Activated naive CD4-positive, alpha-beta T cell treated with anti-CD3 and anti-CD28 coated beads, Interleukin-2, amount 10 ng/mL, durations not matched to agents 7 days and 5 days (primary cell): Measurements from ENCODE around the gene ARL10.
"Not testable (repeated sequence)": the region's sequence is repeated elsewhere in the genome, so short reads cannot be mapped to it uniquely, and the experiment has no call there.

ENCODE experiments used
- CTCF ChIA-PET: fragments of 350-600 bp; sonication (Branson Sonifier 250); formaldehyde crosslinking; loops from one replicate; lab custom pipeline; 2021; ENCODE audit warnings: antibody characterized with exemption; lab: Charles Lee
- DNase-seq: peaks from one replicate; pipeline ENCODE4 v3.0.0-alpha.2; 2020
- H3K27ac Mint-ChIP-seq: one replicate; pipeline ENCODE4 v1.8.0; 2021; ENCODE audit warnings: mild to moderate bottlenecking, moderate library complexity, mixed read lengths
- H3K27me3 Mint-ChIP-seq: one replicate; pipeline ENCODE4 v1.8.0; 2021; ENCODE audit warnings: mild to moderate bottlenecking, mixed read lengths
- H3K36me3 Mint-ChIP-seq: one replicate; pipeline ENCODE4 v1.8.0; 2021; ENCODE audit warnings: mixed read lengths
- H3K4me1 Mint-ChIP-seq: one replicate; pipeline ENCODE4 v1.8.0; 2021; ENCODE audit warnings: mixed read lengths
- H3K4me3 Mint-ChIP-seq: one replicate; pipeline ENCODE4 v1.8.0; 2021; ENCODE audit warnings: mild to moderate bottlenecking, moderate library complexity, mixed read lengths
- H3K9me3 Mint-ChIP-seq: one replicate; pipeline ENCODE4 v1.8.0; 2021; ENCODE audit warnings: mixed read lengths

ARL10 gene

DNA sequence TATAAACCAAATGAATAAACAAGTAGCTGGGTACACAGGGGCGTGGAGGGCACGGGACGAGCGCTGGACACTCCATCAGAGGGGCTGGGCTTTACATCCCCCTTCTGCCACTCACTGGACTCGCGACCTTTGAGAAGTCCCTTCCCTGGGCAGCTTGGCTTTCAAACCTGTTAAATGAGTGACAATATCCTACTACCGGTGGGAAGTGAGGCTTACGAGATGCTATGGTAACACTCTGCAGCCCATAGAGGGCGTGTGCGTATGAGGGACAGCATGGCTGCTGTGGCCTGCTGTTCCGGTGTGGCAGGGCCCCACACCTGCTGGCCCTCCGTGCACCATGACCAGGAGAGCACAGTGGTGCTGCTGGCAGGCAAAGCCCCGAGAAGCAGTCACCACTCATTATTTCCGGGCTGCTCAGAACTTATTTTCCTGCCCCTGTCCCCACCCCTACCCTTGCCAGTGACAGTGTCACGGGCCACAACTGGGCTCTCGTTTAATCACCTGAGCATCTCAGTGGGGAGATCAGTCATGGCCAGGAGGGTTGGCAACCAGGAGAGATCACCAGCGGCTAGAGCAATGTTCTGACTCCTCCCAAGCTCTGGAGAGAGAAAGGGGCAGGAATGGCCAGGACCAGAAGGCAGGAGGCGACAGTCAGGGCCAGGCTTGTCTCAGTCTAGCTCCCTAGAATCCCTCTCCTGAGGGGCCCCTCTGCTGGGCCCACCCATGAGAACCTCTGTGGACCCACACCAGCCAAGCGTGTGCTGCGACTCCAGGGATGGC is 40.6 kb downstream of the ARL10 start:
- no peak for DNase-seq
- Mint-ChIP-seq H3K27ac (peak overlapping the region; percentile 42), H3K27me3 (no peaks in the 10 kb centered on the region), H3K4me1 (no peaks in the 10 kb centered on the region), H3K9me3 (no peaks in the 10 kb centered on the region), H3K36me3 (peaks cover 12% of the 10 kb centered on the region), H3K4me3 (no peak overlapping the region)
- CTCF ChIA-PET = interaction anchor here (0.8 to 1.5 kb wide), 3 partner anchors 10 to 255 kb away, joined by 3 to 5 read pairs (median 3); no protein-coding TSS in a partner anchor

DNA sequence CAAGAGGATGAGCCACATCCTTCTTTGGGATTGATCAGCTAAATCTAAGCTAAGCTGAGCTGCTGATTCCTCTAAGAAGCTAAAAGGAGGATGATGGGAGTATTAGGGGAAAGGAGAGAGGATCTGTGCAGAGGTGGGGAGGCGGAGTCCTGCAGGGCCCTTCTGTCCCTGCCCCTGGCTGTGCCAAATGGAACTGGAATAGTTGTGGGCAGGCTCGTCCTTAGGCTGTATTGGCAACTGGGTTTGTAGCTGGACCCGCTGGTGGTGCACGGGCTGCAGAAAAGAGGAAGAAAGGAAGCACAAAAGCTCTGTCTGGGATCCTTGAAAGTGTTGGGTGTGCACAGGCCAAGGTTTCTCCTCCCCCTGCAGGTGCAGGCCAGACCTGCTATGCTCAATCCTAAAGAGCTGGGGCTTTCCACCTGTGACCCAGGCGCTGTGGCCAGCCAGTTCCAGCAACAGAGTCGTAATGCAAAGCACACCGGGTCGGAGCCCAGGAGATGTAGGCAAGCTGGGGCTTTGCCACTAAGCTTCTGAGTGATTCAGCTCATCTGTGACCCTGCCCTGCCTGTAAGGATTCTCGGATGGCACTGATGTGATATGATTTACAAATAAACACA is 41.3 kb downstream of the ARL10 start:
- no peaks in the 10 kb centered on the region for H3K4me1 Mint-ChIP-seq
- H3K36me3 Mint-ChIP-seq = peaks cover 12% of the 10 kb centered on the region
- CTCF ChIA-PET = interaction anchor here (1.0 to 1.6 kb wide), 3 partner anchors 10 to 254 kb away, joined by 3 to 8 read pairs (median 5); partner anchors contain the start of gene CLTB
- no peaks in the 10 kb centered on the region for H3K9me3 Mint-ChIP-seq
- no peak overlapping the region for H3K27ac Mint-ChIP-seq
- DNase-seq = no peak
- H3K4me3 Mint-ChIP-seq = no peak overlapping the region
- no peaks in the 10 kb centered on the region for H3K27me3 Mint-ChIP-seq

DNA sequence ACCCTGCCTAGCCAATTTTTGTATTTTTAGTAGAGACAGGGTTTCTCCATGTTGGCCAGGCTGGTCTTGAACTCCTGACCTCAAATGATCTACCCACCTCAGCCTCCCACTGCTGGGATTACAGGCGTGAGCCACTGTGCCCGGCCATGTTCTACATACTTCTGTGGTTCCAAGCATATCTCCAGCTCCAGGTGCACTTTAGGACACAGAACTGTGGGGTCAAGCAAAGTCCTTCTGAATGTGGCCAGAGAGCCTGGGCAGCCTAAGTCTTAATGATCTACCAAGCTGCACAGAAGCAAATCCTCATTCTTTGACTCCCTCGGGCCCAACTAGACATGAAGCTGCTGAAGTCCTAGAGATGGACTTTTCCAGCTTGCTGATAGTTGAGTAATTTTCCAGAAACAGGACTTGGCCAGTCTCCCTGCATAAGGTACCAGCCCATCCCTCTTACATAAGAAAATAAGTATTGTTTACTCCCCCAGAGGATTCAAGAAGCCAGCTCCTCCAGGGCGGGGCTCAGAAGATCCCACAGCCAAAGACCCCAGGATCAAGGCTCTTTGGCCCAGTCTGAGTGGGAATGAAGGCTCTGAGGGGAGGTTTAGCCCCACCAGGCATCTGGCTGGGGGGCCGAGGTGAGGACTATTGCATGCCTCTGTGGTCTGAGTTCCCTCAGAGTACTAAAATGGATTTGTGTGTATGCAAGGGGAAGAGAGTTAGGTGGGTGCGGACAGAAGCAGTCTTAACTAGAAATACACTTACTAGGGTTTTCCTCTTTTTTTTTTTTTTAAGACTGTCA is 42.4 kb downstream of the ARL10 start:
- Mint-ChIP-seq H3K36me3 (peaks cover 9% of the 10 kb centered on the region), H3K4me3 (no peak overlapping the region), H3K9me3 (no peaks in the 10 kb centered on the region), H3K4me1 (peaks cover 3% of the 10 kb centered on the region), H3K27me3 (no peaks in the 10 kb centered on the region), H3K27ac (no peak overlapping the region)
- CTCF ChIA-PET = interaction anchor here (1.6 kb wide), 1 partner anchor 9 kb away, joined by 8 read pairs; the partner anchor contains the start of gene CLTB
- DNase-seq = no peak

DNA sequence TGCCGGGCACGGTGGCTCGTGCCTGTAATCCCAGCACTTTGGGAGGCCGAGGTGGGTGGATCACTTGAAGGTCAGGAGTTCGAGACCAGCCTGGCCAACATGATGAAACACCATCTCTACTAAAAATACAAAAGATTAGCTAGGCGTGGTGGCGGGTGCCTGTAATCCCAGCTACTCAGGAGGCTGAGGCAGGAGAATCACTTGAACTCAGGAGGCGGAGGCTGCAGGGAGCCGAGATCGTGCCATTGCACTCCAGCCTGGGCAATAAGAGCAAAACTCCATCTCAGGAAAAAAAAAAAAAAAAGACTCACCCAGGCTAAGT is 42.9 kb downstream of the ARL10 start:
- H3K27me3 Mint-ChIP-seq, CTCF ChIA-PET, H3K4me1 Mint-ChIP-seq, H3K36me3 Mint-ChIP-seq, H3K9me3 Mint-ChIP-seq, H3K27ac Mint-ChIP-seq, DNase-seq, H3K4me3 Mint-ChIP-seq: not testable (repeated sequence)

DNA sequence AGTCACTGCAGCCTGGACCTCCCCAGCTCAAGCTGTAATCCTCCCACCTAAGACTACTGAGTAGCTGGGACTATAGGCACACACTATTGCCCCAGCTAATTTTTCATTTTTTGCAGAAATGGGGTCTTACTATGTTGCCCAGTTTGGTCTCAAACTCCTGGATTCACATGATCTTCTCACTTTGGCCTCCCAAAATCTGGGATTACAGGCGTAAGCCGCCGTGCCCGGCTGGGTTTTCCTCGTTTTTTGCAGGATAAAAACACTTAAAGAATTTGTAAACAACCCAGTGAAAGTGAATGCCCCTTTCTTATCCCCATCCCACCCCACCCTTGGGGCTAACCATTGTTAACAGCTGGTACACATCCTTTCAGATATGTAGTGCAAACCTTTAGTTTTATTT is 43.3 kb downstream of the ARL10 start:
- H3K27me3 Mint-ChIP-seq = no peaks in the 10 kb centered on the region
- H3K9me3 Mint-ChIP-seq = no peaks in the 10 kb centered on the region
- H3K4me1 Mint-ChIP-seq = peaks cover 10% of the 10 kb centered on the region
- peaks cover 8% of the 10 kb centered on the region for H3K36me3 Mint-ChIP-seq
- no peak overlapping the region for H3K27ac Mint-ChIP-seq
- CTCF ChIA-PET = no interaction called here
- DNase-seq = no peak
- no peak overlapping the region for H3K4me3 Mint-ChIP-seq

DNA sequence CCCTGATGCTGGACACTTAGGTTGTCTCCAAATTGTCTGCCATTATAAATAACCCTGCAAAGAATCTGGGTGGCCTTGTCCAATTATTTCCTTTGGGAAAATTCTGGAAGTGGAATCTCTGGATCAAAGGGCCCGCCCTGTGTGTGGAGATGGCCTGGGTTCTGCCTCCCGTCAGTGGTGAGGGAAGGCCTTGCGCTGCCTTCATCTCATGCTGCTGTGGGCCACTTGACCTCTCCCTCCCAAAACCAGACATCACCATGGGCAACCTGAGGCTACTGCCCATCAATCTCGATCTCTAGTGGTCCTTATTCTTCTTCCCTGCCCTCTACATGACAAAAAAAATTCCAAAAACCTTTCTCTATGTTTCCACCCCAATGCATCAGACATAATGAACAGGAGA is 44.5 kb downstream of the ARL10 start:
- Mint-ChIP-seq H3K9me3 (no peaks in the 10 kb centered on the region), H3K27me3 (no peaks in the 10 kb centered on the region), H3K27ac (no peak overlapping the region), H3K36me3 (peaks cover 7% of the 10 kb centered on the region), H3K4me1 (peaks cover 21% of the 10 kb centered on the region), H3K4me3 (no peak overlapping the region)
- DNase-seq = no peak
- CTCF ChIA-PET = no interaction called here

DNA sequence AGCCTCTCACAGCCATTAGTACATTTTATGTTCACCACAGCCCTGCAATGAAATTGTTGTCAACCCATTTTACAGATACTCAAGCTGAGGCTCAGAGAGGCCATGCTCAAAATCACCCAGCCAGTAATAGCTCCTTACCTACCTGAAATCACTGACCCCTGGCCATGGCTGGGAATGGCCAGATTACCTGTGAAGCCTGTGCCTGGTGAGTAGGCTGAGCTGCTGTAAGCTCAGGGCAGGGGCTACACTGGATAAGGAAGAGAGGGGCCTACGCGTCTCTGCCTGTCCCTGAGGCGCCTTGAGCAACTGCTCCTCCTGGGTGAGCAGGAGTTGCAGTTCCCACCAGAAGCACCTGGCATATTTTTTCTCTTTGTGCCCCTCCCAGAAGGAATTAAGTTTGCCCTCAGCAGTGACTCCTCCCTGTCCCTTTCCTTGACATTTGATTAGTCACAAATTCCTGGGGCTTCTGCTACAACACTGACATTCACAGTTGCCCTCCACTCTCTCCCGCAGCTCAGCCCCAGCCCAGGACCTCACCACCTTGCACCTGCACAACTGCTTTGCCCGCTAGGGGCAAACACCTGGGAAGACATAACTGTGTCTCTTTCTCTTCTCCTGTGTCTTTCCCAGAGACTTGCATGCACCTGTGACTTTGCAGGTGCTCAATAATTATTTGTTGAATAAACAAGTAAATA is 45.3 kb downstream of the ARL10 start:
- no peak for DNase-seq
- Mint-ChIP-seq H3K4me3 (no peak overlapping the region), H3K36me3 (peaks cover 6% of the 10 kb centered on the region), H3K9me3 (no peaks in the 10 kb centered on the region), H3K27me3 (no peaks in the 10 kb centered on the region), H3K4me1 (peaks cover 30% of the 10 kb centered on the region), H3K27ac (no peak overlapping the region)
- CTCF ChIA-PET = no interaction called here

DNA sequence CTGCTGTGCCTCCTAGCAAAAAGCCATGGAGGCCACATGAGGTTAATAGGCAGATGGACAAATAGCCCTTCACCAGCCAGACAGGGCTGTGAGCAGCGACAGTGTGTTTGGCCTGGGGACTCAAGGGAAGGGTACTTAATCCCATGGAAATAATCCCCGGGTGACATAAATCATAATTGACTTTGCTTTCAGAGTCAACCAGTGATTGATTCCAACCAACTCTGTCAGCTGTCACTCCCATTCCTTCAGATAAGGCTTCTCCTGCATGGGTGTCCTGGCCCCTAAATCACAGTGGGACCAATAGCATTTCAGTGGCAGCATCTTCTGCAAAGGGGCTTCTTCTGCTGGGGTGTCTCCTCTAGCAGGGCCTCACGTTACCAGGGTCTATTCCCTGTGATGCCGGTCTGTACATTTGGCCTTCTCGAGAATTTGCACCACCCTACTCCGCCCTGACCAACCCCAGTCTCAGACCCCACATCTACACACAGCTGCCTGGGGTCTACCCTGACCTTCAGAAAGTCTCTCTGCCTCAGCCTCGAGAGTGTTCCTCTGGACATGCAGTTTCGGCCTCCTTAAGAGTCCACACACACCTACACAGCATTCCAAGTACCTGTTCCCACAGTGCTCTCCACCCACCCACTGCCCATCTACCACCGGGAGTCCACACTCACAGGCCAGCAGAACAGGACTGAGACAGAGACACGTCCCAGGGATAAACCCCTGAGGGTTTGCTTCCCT is 47.4 kb downstream of the ARL10 start:
- Mint-ChIP-seq H3K9me3 (no peaks in the 10 kb centered on the region), H3K36me3 (peaks cover 6% of the 10 kb centered on the region), H3K4me1 (peaks cover 38% of the 10 kb centered on the region), H3K4me3 (no peak overlapping the region), H3K27me3 (peaks cover 3% of the 10 kb centered on the region), H3K27ac (no peak overlapping the region)
- DNase-seq = no peak
- CTCF ChIA-PET = interaction anchor here (0.6 kb wide), 1 partner anchor 50 kb away, joined by 3 read pairs; no protein-coding TSS in a partner anchor

DNA sequence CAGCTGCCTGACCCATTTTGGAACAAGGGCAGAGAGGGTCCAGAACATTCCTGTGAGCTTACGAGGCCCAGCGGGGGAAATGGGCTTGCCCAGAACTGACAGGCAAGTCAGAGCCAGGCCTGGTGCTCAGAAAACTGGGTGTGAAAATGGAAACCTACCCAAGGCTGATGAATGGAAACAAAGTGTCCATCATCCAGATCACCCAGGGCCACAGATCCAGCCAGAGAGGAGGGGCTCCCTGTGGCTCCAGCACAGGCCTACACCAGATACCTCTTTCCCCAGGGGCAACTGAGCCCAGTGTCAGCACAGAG is 47.9 kb downstream of the ARL10 start:
- peaks cover 6% of the 10 kb centered on the region for H3K36me3 Mint-ChIP-seq
- no peak for DNase-seq
- H3K4me1 Mint-ChIP-seq = peaks cover 38% of the 10 kb centered on the region
- H3K9me3 Mint-ChIP-seq = no peaks in the 10 kb centered on the region
- no peak overlapping the region for H3K27ac Mint-ChIP-seq
- H3K4me3 Mint-ChIP-seq = no peak overlapping the region
- CTCF ChIA-PET = interaction anchor here (0.6 kb wide), 1 partner anchor 51 kb away, joined by 3 read pairs; no protein-coding TSS in a partner anchor
- peaks cover 6% of the 10 kb centered on the region for H3K27me3 Mint-ChIP-seq

DNA sequence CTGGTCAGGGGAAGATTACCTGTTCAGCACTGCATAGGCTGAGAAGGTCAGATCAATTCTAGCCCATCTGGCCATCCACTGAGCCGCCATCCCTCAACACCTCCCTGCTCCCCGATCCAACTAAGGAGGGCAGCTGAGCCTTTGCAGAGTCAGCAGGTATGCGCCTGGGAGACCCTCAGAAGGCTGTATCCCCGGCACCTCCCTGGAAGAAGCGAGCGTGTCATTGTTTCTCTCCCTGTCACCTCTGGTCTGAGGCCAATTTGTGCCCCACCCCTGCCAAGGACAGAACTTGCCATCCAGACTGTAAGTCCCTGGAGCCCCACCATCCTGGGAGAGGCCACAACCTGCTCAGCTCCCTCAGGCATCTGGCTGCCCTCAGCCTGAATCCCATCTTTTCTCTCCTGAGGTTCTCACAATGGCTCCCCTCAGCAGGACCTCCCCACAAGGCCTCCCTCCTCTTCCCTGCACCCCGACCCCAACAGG is 48.5 kb downstream of the ARL10 start:
- Mint-ChIP-seq H3K27ac (no peak overlapping the region), H3K27me3 (peaks cover 10% of the 10 kb centered on the region), H3K36me3 (peaks cover 6% of the 10 kb centered on the region), H3K4me1 (peaks cover 38% of the 10 kb centered on the region), H3K4me3 (no peak overlapping the region), H3K9me3 (no peaks in the 10 kb centered on the region)
- CTCF ChIA-PET = interaction anchor here (0.6 kb wide), 1 partner anchor 51 kb away, joined by 3 read pairs; no protein-coding TSS in a partner anchor
- DNase-seq = no peak

DNA sequence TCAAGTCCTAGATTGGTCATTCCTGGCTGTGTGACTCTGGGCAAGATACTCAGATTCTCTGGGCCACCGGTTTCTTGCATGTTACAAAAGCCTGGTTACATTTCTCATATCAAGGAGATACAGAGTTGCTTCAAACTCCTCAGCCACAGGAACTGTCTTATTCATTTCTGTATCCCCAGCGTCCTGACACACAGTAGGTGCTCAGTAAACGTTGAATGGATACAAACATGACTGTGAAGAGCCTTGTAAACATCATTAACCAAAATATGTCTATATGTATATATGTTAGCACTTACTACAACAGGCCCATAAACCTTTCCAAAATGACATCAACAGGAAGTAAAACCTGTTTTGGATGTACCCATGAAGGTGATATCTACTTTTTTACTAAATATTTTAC is 49.4 kb downstream of the ARL10 start:
- CTCF ChIA-PET = interaction anchor here (1.0 kb wide), 1 partner anchor 121 kb away, joined by 3 read pairs; no protein-coding TSS in a partner anchor
- peaks cover 5% of the 10 kb centered on the region for H3K36me3 Mint-ChIP-seq
- H3K27me3 Mint-ChIP-seq = peaks cover 10% of the 10 kb centered on the region
- H3K4me1 Mint-ChIP-seq = peaks cover 38% of the 10 kb centered on the region
- H3K9me3 Mint-ChIP-seq = no peaks in the 10 kb centered on the region
- H3K4me3 Mint-ChIP-seq = peak overlapping the region; percentile 80
- peak overlapping the region; percentile 19 for H3K27ac Mint-ChIP-seq
- DNase-seq = no peak

DNA sequence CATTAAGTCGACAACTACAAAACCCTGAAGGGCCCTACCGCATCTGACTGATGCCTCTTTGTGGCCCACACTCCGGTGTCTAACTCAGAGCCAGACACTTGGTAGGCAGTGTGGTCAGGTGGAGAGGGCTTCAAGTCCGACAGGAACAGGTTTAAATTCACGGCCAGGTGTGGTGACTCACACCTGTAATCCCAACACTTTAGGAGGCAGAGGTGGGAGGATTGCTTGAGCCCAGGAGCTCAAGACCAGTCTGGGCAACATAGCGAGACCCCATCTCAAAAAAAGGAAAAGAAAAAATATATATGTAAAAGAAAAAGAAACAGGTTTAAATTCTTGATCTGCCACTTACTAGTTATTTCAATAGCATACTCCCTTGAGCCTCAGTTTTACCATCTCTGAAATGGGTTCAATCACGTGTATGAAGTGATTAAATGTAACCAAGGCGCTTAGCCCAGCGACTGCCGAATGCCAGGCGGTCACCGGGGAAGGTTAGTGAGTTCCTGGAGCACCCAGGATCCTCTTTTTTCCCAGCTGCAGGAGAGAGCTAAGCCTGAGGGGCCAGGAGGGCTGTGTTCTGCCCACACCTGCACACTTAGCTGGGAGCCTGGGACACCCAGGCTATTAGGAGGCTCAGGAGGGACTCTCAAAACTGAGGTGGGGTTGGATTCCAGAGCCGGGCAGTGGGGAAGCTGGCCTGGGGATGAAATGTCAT is 50.1 kb downstream of the ARL10 start:
- DNase-seq = no peak
- peaks cover 38% of the 10 kb centered on the region for H3K4me1 Mint-ChIP-seq
- H3K27me3 Mint-ChIP-seq = peaks cover 16% of the 10 kb centered on the region
- no peaks in the 10 kb centered on the region for H3K9me3 Mint-ChIP-seq
- CTCF ChIA-PET = interaction anchor here (0.7 to 3.7 kb wide), 13 partner anchors 8 to 244 kb away, joined by 3 to 27 read pairs (median 8); partner anchors contain the start of genes FAF2 and KIAA1191
- peak overlapping the region; percentile 81 for H3K27ac Mint-ChIP-seq
- H3K36me3 Mint-ChIP-seq = no peaks in the 10 kb centered on the region
- H3K4me3 Mint-ChIP-seq = peak overlapping the region; percentile 80
